NT2/D1 (cell line): ENCODE data around the gene DALRD3.

Experiments
- SUZ12 ChIP-seq: IDR thresholded peaks from 2 replicates; pipeline ENCODE4 v1.6.1; 2011; ENCODE audit not compliant: insufficient read length, insufficient read depth; ENCODE audit errors: extremely low read depth
- YY1 ChIP-seq: IDR thresholded peaks from 2 replicates; pipeline ENCODE4 v1.6.1; 2011; ENCODE audit not compliant: insufficient read length, insufficient read depth

GRCh38 chr3:48966367-48966766 lies 52.0 kb downstream of the DALRD3 start:
- no peak for TF ChIP-seq SUZ12
- no peak for TF ChIP-seq YY1
